Astrocyte of the spinal cord (primary cell): ENCODE results near the gene SHROOM3.

Experiments
- DNase-seq: peaks from one replicate; pipeline ENCODE4 v3.0.0; 2011; ENCODE audit warnings: low read depth, low spot score
- H3K4me3 ChIP-seq: 2 replicates; pipeline ENCODE4 v1.5.1; 2011; ENCODE audit warnings: low read depth, mild to moderate bottlenecking, low read length, moderate library complexity
- in situ Hi-C: cut with HindIII; loops from 2 replicates; pipeline ENCODE4 v1.10.0; 2017; ENCODE audit warnings: low sequenced_read_pairs
- TF ChIP-seq, protein P1 (sequence below): IDR thresholded peaks from 2 replicates; pipeline ENCODE4 v1.5.1; 2012; ENCODE audit warnings: low read depth, mild to moderate bottlenecking, low read length, inconsistent platforms

SHROOM3 gene

DNA sequence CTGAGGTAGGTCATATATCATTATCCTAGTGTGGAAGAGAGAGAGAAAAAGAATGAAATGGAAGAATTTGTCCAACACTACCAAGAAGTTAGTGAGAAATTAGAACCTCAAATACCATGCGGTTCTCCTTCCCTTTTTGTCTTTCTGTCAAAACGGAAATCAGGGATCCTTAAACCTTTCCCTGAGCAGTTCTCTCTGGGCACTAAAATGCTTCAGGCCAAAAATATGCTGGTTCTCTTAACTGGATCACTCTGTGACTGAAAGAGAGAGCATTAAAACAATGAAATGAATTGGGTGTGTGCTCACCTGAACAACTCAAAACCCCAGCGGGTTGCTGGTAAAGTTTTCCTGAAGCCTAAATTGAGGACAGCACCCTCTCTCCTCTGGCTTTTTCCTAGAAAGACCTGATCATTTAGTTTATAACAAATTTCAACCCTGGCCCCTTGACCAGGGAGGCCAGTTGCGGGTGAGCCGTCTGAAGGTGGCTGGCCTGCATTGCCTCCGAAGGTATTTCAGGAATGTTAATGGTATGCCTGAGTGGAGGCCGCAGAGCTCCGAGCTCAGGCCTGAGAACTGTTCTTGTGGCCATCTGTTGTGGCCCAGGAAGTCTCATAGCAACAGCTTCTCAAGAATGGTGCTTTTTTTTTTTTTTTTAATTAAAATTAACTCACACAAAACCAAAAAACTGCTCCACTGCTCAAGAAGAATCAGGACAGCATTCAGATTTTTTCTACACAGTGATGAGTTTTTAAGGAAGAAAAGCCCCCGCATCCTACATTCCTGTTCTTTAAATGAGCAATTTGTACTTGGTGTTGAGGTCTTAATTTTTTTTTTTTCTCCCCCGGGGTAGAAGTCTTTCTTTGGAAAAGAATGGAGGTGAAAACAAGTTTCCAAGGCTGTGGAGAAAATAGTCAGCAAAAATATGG, 155.1 kb downstream of the SHROOM3 start:
- in situ Hi-C loops, result no loop called here
- no peak overlapping the region for H3K4me3 ChIP-seq
- TF ChIP-seq, protein P1, sequence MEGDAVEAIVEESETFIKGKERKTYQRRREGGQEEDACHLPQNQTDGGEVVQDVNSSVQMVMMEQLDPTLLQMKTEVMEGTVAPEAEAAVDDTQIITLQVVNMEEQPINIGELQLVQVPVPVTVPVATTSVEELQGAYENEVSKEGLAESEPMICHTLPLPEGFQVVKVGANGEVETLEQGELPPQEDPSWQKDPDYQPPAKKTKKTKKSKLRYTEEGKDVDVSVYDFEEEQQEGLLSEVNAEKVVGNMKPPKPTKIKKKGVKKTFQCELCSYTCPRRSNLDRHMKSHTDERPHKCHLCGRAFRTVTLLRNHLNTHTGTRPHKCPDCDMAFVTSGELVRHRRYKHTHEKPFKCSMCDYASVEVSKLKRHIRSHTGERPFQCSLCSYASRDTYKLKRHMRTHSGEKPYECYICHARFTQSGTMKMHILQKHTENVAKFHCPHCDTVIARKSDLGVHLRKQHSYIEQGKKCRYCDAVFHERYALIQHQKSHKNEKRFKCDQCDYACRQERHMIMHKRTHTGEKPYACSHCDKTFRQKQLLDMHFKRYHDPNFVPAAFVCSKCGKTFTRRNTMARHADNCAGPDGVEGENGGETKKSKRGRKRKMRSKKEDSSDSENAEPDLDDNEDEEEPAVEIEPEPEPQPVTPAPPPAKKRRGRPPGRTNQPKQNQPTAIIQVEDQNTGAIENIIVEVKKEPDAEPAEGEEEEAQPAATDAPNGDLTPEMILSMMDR, result no peak

GRCh38 chr4:76590798-76591281, 155.8 kb downstream of the SHROOM3 start:
- peak; percentile 59 for DNase-seq
- no peak overlapping the region for H3K4me3 ChIP-seq
- in situ Hi-C loops, result no loop called here
- TF ChIP-seq, protein P1, result no peak

More for the DNA sequence above, 155.1 kb downstream of the SHROOM3 start:
- DNase-seq, result peak; percentile 96

DNA sequence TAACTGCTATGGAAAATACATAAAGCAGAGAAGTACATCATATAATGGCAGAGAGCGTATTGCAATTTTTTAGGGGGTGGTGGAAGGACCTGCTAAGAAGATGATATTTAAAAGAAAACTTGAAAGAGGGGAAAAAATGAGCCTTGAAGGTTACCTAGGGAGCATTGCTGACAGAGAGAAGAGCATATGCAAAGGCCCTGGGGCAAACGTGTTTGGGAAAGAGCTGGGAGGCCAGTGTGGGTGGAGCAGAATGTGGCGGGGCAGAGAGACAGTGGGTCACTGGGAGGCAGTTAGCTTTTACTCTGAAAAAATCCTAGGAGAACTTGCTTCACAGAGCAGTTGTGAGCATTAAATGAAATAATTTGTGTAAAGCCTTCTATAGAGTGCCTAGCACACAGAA, 157.0 kb downstream of the SHROOM3 start:
- in situ Hi-C loops, result no loop called here
- H3K4me3 ChIP-seq, result no peak overlapping the region
- no peak for DNase-seq
- TF ChIP-seq, protein P1, result no peak

- DNase-seq, result no peak
- in situ Hi-C loops, result no loop called here
- no peak overlapping the region for H3K4me3 ChIP-seq
- TF ChIP-seq, protein P1, result no peak
These were observed 157.4 kb downstream of the SHROOM3 start for GRCh38 chr4:76592460-76592859.

GRCh38 chr4:76594173-76594572, 159.1 kb downstream of the SHROOM3 start:
- in situ Hi-C loops, result no loop called here
- no peak overlapping the region for H3K4me3 ChIP-seq
- TF ChIP-seq, protein P1, result no peak
- no peak for DNase-seq

DNA sequence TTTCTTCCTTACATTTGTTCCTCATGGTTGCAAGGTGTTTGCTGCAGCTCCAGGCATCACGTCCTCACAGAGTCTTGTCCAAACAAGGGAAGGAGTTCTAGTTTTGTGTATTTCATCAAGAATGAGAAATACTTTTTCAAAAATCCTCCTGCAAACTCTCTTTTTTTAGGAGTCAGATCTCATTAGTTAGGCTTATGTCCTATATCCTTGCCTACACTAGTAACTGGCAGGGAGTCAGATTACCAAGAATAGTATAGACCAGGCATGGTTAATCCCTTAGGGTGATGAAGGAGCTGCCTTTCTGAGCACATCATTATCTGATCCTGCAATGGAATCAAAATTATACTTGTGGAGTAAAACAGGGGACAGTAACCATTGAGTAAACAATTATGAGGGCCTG, 160.4 kb downstream of the SHROOM3 start:
- in situ Hi-C loops, result no loop called here
- TF ChIP-seq, protein P1, result no peak
- H3K4me3 ChIP-seq, result no peak overlapping the region
- no peak for DNase-seq
